ENCODE results near the gene MX1. TPM values are rescaled to one million over a fixed set of nuclear protein-coding genes. Genes with fewer than 3 reads are reported as not detected.

Gene MX1
- total and polyA plus RNA-seq, 2 of the 13 experiments (the other 11 are each of a cell fraction or from before 2014, with no cell fraction given) = 2.6 to 5.8 TPM

- Histone ChIP-seq H3K9me3 (ENCODE audit: low read length) (no peaks in the 10 kb centered on the region), H3K27ac (ENCODE audit: extremely low read length, insufficient read depth, low read length) (no peak overlapping the region), H3K4me1 (ENCODE audit: insufficient read depth, low read length) (peaks cover 11% of the 10 kb centered on the region), H3K79me2 (ENCODE audit: insufficient read depth, low read length) (no peaks in the 10 kb centered on the region), H3K4me3 (replicated peaks in 1 of 3; ENCODE audit: insufficient read depth in 1 of 3, low read depth in 2 of 3, low read length in 3 of 3) (no peak overlapping the region), H3K27me3 (ENCODE audit: control insufficient read depth in 1 of 2, insufficient read depth in 2 of 2, low read length in 2 of 2) (no peaks in the 10 kb centered on the region), H4K20me1 (ENCODE audit: insufficient read depth, low read length) (no peaks in the 10 kb centered on the region), H2AFZ (ENCODE audit: low read length) (no peak overlapping the region), H3K36me3 (replicated peaks in 1 of 2; ENCODE audit: control insufficient read depth in 1 of 2, insufficient read depth in 2 of 2, low read length in 2 of 2) (no peaks in the 10 kb centered on the region), H3K4me2 (ENCODE audit: low read depth, low read length) (no peak overlapping the region), H3K9ac (ENCODE audit: insufficient read depth, low read depth, low read length) (no peak overlapping the region)
- intact Hi-C loops (cut with micrococcal nuclease; ENCODE audit: unreplicated experiment) (no loop called here), in situ Hi-C loops (cut with HindIII; ENCODE audit: extremely low pct_ligation_motif_present, low pct_unique_long_range_greater_than_20kb) (no loop called here)
- ChIA-PET POLR2A (no interaction called here), CTCF (ENCODE audit: low intra/inter-chr PET ratio, low total read pairs) (no interaction called here)
- WGBS (ENCODE audit: low lambda C conversion rate) = 67% methylated on average over 4 of the region's 5 CpGs
- no peak for FAIRE-seq
- TF ChIP-seq THAP9 (CRISPR knock-in tag; IDR thresholded peaks at IDR 0.05; ENCODE audit: borderline replicate concordance) = no peak
- no peak for TF ChIP-seq CENPBD1 (CRISPR knock-in tag; IDR thresholded peaks at IDR 0.05; ENCODE audit: borderline replicate concordance, low read depth)
- no peak for TF ChIP-seq ZNF710 (CRISPR knock-in tag; IDR thresholded peaks at IDR 0.05; ENCODE audit: borderline replicate concordance)
- TF ChIP-seq ZNF740 (CRISPR knock-in tag; IDR thresholded peaks at IDR 0.05) = no peak
- TF ChIP-seq ZNF597 (CRISPR knock-in tag; IDR thresholded peaks at IDR 0.05) = no peak
- TF ChIP-seq ZFAT (CRISPR knock-in tag; conservative IDR thresholded peaks at IDR 0.05) = no peak
- TF ChIP-seq RFXAP (CRISPR knock-in tag; IDR thresholded peaks at IDR 0.05; ENCODE audit: borderline replicate concordance) = no peak
- no peak for TF ChIP-seq NPAS2 (CRISPR knock-in tag; IDR thresholded peaks at IDR 0.05; ENCODE audit: borderline replicate concordance)
- no peak for TF ChIP-seq ARNT2 (CRISPR knock-in tag; IDR thresholded peaks at IDR 0.05; ENCODE audit: low read depth)
- TF ChIP-seq MXD3 (CRISPR knock-in tag; IDR thresholded peaks at IDR 0.05) = no peak
- BruUV-seq (replicated peaks) = no TSS peak
- ATAC-seq = no peak
- DNase-seq (ENCODE audit: low spot score) = no peak
These were observed 44.0 kb downstream of the MX1 start for GRCh38 chr21:41470054-41470453.

All from HepG2 (cell line).